NCI-H2029 treated with DMSO at 0.1 percent for 48 hours (cell line): Measurements from ENCODE around the gene GOLGA3.
"Not testable (repeated sequence)": the region's sequence is repeated elsewhere in the genome, so short reads cannot be mapped to it uniquely, and the experiment has no call there.

ENCODE experiments used
- DNase-seq: peaks from one replicate; lab custom pipeline; 2025; lab: John Stamatoyannopoulos, UW

GOLGA3 gene

GRCh38 chr12:132779781-132780353 is 48.8 kb downstream of the GOLGA3 start:
- no peak for DNase-seq

- no peak for DNase-seq
Observed at GRCh38 chr12:132777614-132778013, 51.1 kb downstream of the GOLGA3 start.

- no peak for DNase-seq
Observed at GRCh38 chr12:132776816-132777568, 51.7 kb downstream of the GOLGA3 start.

- DNase-seq: not testable (repeated sequence)
Observed at GRCh38 chr12:132776230-132776625, 52.4 kb downstream of the GOLGA3 start.

- no peak for DNase-seq
Observed at GRCh38 chr12:132775502-132776229, 53.0 kb downstream of the GOLGA3 start.

- DNase-seq: no peak
Observed at GRCh38 chr12:132774646-132775275, 53.9 kb downstream of the GOLGA3 start.

GRCh38 chr12:132774159-132774558 is 54.5 kb downstream of the GOLGA3 start:
- no peak for DNase-seq

- DNase-seq: no peak
Observed at GRCh38 chr12:132773077-132773955, 55.4 kb downstream of the GOLGA3 start.

GRCh38 chr12:132772606-132773005 is 56.1 kb downstream of the GOLGA3 start:
- no peak for DNase-seq

- DNase-seq: no peak
Observed at GRCh38 chr12:132771126-132771838, 57.4 kb downstream of the GOLGA3 start.

GRCh38 chr12:132766380-132767085 is 62.1 kb downstream of the GOLGA3 start:
- DNase-seq: peak; percentile 66

GRCh38 chr12:132765361-132765760 is 63.3 kb downstream of the GOLGA3 start:
- no peak for DNase-seq

GRCh38 chr12:132764231-132764630 is 64.4 kb downstream of the GOLGA3 start:
- no peak for DNase-seq

GRCh38 chr12:132761921-132762583 is 66.6 kb downstream of the GOLGA3 start:
- DNase-seq: peak; percentile 37

- DNase-seq: peak; percentile 2
Observed at GRCh38 chr12:132761032-132761920, 67.4 kb downstream of the GOLGA3 start, which contains the start of gene ANKLE2. Gene ANKLE2 (minus strand): TSS chr12:132761832. CDS start chr12:132761798, 34 bp downstream.

GRCh38 chr12:132759359-132759758 is 69.3 kb downstream of the GOLGA3 start:
- no peak for DNase-seq

- not testable (repeated sequence) for DNase-seq
Observed at GRCh38 chr12:132758825-132759224, 69.8 kb downstream of the GOLGA3 start.

GRCh38 chr12:132754160-132754932 is 74.3 kb downstream of the GOLGA3 start:
- no peak for DNase-seq
